ENCODE results near the gene PLEKHM2.
A peak's percentile ranks its signal among the peaks of the same experiment; 100 is the strongest.

PLEKHM2 gene

DNA sequence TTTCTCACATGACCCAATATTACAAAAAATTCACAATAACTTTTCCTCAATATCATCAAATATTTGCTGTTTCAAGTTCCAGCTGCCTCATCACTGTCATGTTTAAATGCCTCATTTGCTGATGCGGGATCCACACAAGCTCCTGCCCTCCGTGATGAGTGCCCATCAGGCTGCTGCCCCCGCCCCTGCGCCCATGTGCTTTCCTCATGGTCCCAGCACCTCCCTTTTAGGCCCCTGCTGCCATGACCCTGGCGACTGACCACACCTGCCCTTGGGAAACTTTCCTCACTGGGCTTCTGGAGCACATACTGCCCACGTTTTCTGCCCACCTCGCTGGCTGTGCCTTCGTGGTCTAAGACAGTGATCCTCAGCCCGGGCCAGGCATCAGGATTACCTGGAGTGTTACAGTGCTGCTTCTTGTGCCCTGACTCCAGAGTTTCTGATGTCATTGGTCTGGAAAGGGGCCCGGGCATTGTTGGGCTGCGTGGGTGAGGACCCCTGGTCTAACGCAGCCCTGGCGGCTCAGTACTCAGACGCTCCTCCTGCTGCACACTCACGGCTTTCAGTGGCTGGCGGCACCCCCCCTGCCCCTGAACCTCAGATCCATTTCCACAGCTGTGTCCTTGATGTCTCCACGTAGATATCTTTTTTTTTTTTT lies 20.5 kb downstream of the PLEKHM2 start:
- DNase-seq, result no peak

- no peak for DNase-seq
These were observed 21.1 kb downstream of the PLEKHM2 start for GRCh38 chr1:15705184-15705566.

GRCh38 chr1:15706751-15707150 lies 22.6 kb downstream of the PLEKHM2 start:
- no peak for DNase-seq

- DNase-seq, result no peak
These were observed 23.3 kb downstream of the PLEKHM2 start for GRCh38 chr1:15707239-15707925.

- DNase-seq, result no peak
These were observed 24.5 kb downstream of the PLEKHM2 start for GRCh38 chr1:15708486-15709137.

GRCh38 chr1:15709226-15709625 lies 25.1 kb downstream of the PLEKHM2 start:
- DNase-seq, result no peak

- no peak for DNase-seq
These were observed 28.0 kb downstream of the PLEKHM2 start for GRCh38 chr1:15712168-15712567.

GRCh38 chr1:15714406-15715136 lies 30.5 kb downstream of the PLEKHM2 start:
- peak; percentile 7 for DNase-seq

DNA sequence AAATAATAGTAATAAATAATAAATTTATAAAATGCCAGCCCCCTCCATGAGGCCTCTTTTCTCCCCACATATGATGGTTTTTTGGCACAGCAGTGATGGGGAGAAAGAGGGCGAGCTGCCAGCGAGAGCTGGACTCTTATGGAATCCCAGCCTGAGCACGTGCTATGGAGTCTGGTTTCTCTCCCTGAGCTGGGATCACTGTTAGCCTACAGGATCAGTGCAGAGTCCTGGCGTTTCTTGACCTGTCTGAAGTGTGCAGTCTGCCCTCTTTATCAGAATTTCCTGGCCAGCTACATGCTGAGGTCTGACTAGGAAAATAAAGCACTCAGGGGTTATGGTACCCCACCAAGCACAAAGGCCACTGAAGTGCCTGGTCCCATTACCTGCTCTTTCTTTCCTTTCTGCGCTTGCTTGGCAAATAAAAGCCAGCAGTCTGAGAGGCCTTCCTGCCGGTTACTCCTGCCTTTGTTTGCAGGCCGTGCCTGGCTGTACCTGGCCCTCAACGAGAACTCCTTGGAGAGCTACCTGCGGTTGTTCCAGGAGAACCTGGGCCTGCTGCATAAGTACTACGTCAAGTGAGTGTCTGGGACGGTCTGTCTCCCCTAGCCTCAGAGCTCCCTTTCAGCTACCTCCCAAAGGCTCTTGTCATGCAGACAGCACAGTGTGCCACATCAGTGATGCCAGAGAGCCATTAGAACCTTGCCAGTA lies 33.5 kb downstream of the PLEKHM2 start:
- DNase-seq, result peak; percentile 89

DNA sequence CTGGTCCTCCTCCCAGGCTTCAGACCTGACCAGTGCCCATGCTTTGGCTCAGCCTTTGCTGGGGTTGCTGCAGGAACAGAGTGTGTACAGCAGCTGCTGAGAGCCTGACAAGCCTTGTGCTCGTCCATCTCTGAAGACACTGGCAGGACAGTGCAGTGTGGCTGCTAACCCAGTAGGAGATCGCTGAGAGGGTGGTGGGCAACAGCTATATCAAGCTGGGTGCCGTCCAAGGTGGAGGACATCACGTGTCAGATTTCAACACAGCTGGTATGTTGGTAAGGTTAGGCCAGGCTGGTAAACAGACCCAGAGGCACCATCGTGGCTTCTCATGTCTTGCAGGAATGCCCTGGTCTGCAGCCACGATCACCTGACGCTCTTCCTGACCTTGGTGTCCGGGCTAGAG lies 34.1 kb downstream of the PLEKHM2 start:
- DNase-seq, result no peak

DNA sequence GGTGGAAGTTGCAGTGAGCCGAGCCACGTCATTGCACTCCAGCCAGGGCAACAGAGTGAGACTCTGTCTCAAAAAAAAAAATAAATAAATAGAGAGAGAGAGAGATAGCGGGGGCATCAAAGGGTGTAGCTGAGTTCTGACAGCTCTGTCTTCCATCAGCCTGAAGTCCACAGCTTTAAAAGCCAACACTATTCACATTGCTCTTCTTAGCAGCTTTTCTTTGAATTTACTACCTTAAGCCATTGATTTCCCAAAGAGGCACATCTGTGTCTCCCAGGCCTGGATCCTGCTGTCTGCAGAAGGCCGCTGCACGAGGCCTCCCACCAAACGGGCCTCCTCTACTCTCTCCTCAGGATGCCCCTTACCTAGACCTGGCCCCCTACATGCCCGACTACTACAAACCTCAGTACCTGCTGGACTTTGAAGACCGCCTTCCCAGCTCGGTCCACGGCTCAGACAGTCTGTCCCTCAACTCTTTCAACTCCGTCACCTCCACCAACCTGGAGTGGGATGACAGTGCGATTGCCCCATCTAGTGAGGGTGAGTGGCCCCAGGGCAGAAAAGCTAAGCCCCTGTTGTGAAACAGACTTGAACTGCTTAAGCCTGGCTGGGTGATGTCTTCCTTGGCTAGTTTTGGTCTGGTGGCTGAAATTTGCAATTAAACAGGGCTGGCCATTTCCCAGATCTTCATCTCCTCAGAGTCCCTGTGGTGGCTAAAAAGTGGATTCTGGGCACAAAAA lies 35.4 kb downstream of the PLEKHM2 start:
- DNase-seq, result no peak

DNA sequence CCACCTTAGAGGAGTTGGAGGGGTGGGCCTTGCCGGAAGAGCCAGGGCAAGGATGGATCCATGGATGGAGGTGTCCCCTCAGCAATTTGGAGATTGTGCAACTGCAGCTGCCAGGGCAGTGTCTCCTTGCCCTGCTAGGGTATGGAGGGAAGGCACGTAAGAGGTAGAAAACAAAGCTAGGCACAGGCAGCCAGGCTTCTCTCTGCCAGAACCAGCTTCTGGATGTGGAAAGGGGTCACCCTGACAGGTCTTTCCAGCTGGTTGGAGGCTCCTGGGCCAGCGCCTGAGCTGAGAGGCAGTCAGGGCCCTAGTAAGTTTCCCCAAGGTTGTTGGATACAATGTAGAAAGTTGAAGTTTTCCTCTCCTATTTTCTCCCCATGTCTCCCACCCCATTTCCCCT lies 36.7 kb downstream of the PLEKHM2 start:
- DNase-seq, result no peak

GRCh38 chr1:15722411-15722810 lies 38.3 kb downstream of the PLEKHM2 start:
- no peak for DNase-seq

DNA sequence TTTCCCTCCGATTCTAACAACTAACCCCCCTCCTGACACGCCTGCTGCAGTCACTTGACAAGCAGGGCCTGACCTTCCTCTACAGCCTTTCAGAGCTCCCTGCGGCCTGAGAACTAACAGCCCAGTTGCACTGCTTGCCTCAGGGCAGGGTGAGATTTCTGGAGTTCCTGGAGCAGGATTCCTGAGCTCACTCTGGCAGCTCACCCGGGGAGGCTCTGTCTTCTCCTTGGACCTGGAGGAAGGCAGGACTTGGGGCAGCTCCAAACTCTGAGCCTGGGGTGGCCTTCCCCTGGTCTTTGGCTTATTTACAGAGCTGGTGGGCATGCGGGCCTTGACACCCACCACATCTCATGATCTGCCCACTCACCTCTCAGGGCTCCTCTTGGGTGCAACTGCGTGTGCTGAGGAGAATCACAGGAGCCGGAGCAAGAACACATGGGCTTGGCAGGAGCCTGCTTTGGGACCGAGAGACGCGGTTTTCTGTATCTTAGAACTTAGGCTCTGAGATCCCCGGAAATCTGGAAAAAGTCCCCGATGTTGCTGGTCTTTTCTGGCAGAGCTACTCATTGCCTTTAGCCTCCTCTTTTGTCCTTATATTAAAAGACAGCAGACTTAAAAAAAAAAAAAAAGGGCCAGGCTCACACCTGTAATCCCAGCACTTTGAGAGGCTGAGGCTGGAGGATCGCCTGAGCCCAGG lies 38.9 kb downstream of the PLEKHM2 start:
- no peak for DNase-seq

DNA sequence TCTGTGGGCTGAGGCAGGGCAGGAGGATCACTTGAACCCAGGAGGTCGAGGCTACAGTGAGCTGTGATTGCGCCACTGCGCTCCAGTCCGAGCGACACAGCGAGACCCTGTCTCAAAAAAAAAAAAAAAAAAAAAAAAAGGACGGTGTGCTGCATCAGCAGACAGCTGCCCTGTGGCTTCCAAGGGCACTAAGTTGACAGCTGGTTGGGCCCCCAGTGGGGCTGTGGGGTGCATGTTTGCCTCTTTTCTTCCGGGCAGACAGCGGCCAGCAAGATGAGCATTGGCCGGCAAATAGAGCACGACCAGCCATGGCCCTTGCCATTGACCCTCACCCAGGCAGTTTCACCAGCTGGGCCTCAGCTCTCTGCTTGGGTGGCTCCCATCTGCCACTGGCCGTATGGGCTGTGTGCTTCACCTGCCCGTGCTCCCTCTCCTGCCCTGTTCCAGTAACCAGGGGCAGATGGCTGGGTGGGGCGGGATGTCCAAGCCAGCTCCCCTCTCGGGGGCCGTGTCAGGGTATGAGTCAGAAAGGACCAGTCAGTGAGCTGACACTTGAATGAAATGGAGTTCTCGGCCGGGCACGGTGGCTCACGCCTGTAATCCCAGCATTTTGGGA lies 39.6 kb downstream of the PLEKHM2 start:
- DNase-seq, result no peak

- no peak for DNase-seq
These were observed 41.1 kb downstream of the PLEKHM2 start for GRCh38 chr1:15724949-15725880.

- no peak for DNase-seq
These were observed 42.4 kb downstream of the PLEKHM2 start for GRCh38 chr1:15726508-15726907.

- DNase-seq, result no peak
These were observed 42.9 kb downstream of the PLEKHM2 start for GRCh38 chr1:15727021-15727420.

GRCh38 chr1:15727424-15727823 lies 43.3 kb downstream of the PLEKHM2 start:
- DNase-seq, result no peak

Measured in DMS79 treated with DMSO at 0.1 percent for 48 hours (cell line).